ENCODE results near the gene DLAT.

The DLAT gene

DNA sequence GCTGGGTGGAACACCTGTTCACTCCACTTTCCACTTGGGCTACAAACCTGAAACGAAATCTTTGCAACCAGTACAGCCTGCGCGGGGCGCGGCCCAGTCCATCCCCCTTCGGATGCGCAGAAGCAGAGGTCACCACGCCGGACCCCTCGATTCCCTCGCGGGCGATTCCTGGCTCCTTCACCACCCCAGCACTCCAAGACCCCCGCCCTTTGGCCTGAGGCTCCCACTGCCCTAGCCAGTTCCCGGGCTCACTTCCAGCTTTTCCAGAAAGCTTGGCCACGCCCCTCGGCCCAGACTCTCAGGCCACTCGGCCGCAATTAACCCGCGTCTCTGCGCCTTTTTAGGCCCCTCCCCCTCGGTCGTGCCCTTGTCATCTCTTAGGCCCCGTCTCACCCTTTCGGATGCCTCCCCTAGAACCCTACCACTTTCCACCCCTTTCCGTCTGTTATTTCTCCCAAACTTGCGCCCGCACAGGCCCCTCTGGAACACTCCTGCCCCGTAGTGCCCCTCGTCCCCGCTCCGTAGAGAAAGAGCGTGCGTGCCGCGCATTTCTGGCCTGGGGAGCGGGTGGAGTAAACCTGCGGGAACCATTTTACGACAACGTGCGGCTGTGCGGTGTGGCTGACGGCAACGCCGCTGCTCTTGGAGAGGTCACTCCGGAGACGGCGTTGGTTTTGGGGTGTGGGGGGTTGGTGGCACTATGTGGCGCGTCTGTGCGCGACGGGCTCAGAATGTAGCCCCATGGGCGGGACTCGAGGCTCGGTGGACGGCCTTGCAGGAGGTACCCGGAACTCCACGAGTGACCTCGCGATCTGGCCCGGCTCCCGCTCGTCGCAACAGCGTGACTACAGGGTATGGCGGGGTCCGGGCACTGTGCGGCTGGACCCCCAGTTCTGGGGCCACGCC is at the start of gene DLAT:
Gene DLAT (plus strand): TSS at position 636 of the 906 bp plus-strand sequence. CDS start 65 bp downstream, at position 701.
- peak; percentile 78 for DNase-seq (ENCODE audit: low read depth)

GRCh38 chr11:111976119-111976766 is 49.0 kb upstream of the DLAT start:
- DNase-seq (ENCODE audit: low read depth): no peak

- no peak for DNase-seq (ENCODE audit: low read depth)
These were observed 48.5 kb upstream of the DLAT start for GRCh38 chr11:111976767-111977145.

DNA sequence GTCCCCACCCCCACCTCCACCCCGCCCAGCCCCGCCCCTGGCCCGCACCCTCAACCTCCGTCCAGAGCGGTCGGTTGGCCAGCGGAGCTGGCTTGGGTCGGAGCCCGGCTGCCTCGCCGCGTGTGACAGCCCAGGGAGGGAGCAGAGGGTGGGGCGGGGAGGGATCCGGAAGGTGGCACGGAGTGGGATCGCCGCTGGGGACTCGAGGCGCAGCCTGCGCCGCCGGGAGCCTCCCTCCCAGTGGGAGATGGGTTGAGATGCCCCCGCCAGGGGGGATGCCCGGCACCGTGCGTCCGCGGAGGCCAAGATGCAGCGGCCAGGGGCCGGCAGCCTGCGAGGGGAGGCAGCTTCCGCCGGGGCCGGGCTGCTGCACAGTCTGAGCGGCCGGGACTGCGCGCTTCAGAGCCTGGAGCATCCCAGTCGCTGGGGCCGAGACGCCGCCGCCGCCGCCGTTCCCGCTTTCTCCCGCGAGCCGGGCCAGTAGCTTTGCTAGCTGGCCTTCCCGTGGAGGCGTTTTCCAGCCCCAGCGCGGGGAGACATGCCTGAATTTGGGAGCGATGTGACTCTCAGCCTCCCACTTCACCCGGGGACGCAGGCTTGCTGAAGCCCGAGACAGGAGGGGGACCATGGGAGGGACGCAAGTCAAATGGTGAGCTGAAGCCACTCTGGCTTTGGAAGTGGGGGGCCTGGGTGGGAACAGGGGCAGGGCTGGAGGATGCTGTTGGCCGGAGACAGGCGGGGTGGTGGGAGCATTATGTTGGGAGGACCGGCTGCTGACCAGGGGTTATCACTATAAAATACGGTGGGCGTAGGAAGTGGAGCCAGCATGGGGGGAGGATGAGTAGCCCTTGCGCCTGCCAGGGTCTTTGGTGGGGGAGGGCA is 47.8 kb upstream of the DLAT start:
- DNase-seq (ENCODE audit: low read depth): no peak

DNA sequence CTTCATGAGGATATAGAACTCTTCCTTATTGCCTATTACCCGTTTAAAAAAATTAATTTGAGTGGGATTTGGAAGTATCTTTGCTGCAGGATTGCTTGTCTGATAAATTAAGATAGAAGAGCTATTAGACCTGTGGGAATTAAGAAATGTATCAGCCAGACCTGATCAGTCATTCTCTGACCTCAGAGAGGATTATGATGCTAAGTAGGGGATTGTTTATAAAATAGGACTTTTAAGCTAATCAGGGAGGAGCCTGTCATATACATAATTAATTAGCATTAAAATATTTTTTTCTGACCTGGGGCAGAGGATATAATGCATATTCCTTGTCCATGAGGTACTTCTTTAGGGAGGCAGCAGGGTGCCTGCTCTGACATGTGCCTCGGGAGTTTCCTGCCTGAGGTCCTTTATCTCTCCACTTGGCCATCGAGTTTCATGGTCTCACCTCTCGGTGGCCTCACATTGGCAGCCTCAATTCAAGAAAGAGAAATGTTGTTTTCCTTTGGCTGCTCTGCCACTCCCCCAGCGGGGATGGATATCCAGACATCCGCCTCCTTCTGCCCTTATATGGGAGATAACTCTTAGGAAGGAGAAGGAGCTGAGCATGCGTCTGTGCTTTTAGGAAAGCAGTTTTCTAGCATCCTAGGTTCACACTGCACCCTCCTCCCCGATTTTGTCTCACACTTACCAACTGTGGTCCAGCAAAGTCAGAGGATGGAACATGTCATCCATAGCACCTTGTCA is 47.0 kb upstream of the DLAT start:
- DNase-seq (ENCODE audit: low read depth): peak; percentile 67

GRCh38 chr11:111980062-111980461 is 45.1 kb upstream of the DLAT start:
- no peak for DNase-seq (ENCODE audit: low read depth)

- DNase-seq (ENCODE audit: low read depth): no peak
These were observed 43.9 kb upstream of the DLAT start for GRCh38 chr11:111981270-111981669.

- DNase-seq (ENCODE audit: low read depth): peak; percentile 57
These were observed 43.2 kb upstream of the DLAT start for GRCh38 chr11:111982019-111982464.

- DNase-seq (ENCODE audit: low read depth): no peak
These were observed 42.5 kb upstream of the DLAT start for GRCh38 chr11:111982541-111983186.

- peak; percentile 73 for DNase-seq (ENCODE audit: low read depth)
These were observed 41.8 kb upstream of the DLAT start for GRCh38 chr11:111983187-111983986.

DNA sequence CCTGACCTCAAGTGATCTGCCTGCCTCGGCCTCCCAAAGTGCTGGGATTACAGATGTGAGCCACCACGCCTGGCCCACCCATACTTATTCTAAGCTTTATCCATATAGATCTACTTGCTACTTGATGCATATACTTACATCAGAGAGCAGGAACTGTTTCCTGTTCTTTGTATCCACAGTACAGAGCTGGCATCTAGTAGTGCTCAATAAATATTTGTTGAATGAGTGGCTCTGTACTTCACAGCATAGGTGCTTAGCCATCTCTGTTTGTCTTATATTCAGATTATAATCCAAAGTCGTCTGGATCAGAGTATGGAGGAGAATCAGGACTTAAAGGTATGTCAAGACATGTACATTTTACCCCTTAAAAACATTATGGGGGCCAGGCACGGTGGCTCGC is 38.6 kb upstream of the DLAT start:
- no peak for DNase-seq (ENCODE audit: low read depth)

GRCh38 chr11:111990381-111990780 is 34.8 kb upstream of the DLAT start:
- DNase-seq (ENCODE audit: low read depth): no peak

DNA sequence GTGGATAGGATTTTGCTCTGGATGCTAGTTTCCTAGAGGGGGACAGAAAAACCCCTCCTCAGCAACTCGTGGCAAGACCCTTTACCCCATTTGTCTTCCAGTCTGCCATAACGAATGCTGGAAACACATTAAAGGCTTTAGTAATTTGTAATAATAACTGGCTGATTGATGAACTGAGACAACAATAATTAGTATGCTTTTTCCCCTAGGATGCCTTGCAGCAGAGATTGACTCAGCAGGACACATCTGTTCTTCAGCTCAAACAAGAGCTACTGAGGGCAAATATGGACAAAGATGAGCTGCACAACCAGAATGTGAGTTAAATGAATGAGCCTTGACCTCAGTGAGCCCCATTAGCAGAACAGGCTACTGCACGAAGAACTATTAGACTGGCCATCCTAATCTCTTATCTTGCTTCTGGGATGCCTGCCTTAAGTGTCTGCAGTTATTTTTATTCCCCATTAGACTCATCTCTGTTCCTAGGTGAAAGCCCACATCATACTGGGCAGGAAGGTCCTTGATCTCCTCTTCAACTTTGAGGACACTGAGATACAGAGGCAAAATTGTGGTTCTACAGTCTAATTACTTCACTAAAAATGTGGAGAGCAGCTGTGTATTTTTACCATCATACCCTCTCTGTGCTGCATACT is 32.9 kb upstream of the DLAT start:
- peak; percentile 21 for DNase-seq (ENCODE audit: low read depth)

DNA sequence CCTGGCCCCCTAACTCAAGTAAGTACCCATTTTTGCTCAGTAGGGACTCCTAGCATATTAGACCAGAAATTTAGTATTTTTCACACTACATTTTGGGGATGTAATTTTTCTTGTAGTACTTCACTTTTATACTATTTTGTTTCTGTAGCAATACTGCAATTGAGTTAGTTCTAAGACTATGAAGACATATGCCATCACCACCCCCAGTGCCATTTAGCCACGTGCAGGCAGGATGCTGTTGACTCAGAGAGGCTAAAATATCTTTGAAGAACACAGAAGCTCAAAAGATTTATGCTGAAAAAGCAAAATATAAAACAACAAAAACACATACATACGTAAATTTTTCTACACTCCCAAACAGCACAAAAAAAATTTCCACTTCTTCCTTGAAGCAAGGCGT is 29.1 kb upstream of the DLAT start:
- DNase-seq (ENCODE audit: low read depth): no peak

DNA sequence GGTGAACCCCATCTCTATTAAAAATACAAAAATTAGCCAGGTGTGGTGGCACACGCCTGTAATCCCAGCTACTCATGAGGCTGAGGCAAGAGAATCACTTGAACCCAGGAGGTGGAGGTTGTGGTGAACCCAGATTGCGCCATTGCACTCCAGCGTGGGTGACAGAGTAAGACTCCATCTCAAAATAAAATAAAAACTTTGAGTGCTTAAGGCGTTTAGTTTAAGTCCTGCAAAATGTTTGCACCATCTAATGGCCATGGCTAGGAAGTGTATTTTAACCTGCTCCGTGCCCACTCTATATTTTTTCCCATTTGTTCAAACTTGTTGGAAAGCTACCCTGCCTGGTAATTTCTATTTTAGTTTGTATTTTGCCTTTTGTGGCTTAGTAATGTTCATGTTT is 28.5 kb upstream of the DLAT start:
- peak; percentile 72 for DNase-seq (ENCODE audit: low read depth)

DNA sequence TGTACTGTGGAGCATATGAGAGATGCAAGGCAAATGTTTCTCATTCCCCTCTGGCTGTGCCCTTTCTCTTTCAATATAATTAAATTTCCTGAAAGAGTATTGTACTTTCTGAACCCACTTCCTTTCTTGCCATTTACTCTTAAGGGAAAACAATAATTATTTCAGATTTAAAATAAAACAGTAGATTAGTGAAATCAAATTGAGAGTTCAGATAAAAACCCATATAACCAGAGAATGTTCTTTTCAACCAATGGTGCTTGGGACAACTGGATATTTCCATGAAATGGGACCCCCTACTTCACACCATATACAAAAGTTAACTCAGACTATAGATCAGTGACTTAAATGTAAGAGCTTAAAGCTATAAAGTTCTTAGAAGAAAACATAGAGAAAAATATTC is 26.1 kb upstream of the DLAT start:
- no peak for DNase-seq (ENCODE audit: low read depth)

- DNase-seq (ENCODE audit: low read depth): no peak
These were observed 24.5 kb upstream of the DLAT start for GRCh38 chr11:112000703-112001102.

DNA sequence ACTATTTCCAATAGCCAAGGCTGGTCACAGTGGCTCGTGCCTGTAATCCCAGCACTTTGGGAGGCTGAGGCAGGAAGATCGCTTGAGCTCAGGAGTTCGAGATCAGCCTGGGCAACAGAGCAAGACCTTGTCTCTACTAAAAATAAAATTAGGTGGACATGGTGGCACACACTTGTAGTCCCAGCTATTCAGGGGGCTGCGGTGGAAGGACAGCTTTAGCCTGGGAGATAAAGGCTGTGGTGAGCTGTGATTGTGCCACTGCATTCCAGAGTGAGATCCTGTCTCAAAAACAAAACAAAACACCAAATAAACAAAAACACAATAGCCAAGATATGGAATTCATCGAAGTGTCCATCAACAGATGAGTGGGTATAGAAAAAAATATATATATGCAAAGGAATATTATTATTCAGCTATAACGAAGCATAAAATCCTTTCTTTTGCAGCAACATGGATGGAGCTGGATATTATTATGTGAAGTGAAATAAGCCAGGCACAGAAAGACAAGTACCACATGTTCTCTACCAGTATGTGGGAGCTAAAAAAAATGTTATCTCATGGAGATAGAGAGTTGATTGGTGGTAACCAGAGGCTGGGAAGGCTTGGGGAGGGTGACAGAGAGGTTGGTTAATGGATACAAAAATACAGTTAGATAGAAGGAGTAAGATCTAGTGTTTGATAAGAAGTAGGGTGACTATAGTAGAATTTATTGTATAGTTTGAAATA is 22.6 kb upstream of the DLAT start:
- DNase-seq (ENCODE audit: low read depth): peak; percentile 70

GRCh38 chr11:112004389-112004788 is 20.8 kb upstream of the DLAT start:
- DNase-seq (ENCODE audit: low read depth): no peak

Data from amniotic epithelial cell (primary cell).